Measurements from ENCODE around the gene CNTFR. TPM values are rescaled to one million over a fixed set of nuclear protein-coding genes. Genes with fewer than 3 reads are reported as not detected.
A peak's percentile ranks its signal among the peaks of the same experiment; 100 is the strongest.

The CNTFR gene
- total RNA-seq, 4 donors from 2014 or later: 0.47 to 11.6 (median 1.6) TPM

DNA sequence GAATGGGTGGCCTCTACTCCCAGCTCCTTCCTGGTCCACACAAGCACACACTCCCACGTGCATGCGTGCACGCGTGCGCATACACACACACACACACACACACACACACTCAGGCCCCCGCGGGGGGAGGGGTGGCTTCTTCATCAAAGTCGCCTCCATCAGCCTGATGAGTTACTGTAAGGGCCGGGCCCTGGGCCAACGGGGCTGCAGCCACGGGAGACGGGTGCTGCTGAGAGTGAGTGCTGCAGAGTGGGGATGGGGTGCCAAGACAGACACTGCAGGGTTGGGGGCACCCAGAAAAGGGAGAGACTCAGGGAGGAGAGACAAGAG is 18.1 kb downstream of the CNTFR start:
- H3K36me3 ChIP-seq: no peaks in the 10 kb centered on the region
- WGBS, 2 donors (ENCODE audit: low coverage in 1 of 2): no CpG with 5 or more reads among the region's 12 CpGs
- no peak for TF ChIP-seq POLR2AphosphoS5 (IDR thresholded peaks at IDR 0.05)
- TF ChIP-seq POLR2A (IDR thresholded peaks at IDR 0.05): no peak
- ATAC-seq: no peak
- peaks cover 45% of the 10 kb centered on the region for H3K27me3 ChIP-seq
- no peak overlapping the region for H3K27ac ChIP-seq
- H3K4me1 ChIP-seq: peaks cover 0 to 21% (median 0%) of the 10 kb centered on the region in 3 donors
- no peak overlapping the region for H3K4me3 ChIP-seq
- H3K9me3 ChIP-seq: no peaks in the 10 kb centered on the region

DNA sequence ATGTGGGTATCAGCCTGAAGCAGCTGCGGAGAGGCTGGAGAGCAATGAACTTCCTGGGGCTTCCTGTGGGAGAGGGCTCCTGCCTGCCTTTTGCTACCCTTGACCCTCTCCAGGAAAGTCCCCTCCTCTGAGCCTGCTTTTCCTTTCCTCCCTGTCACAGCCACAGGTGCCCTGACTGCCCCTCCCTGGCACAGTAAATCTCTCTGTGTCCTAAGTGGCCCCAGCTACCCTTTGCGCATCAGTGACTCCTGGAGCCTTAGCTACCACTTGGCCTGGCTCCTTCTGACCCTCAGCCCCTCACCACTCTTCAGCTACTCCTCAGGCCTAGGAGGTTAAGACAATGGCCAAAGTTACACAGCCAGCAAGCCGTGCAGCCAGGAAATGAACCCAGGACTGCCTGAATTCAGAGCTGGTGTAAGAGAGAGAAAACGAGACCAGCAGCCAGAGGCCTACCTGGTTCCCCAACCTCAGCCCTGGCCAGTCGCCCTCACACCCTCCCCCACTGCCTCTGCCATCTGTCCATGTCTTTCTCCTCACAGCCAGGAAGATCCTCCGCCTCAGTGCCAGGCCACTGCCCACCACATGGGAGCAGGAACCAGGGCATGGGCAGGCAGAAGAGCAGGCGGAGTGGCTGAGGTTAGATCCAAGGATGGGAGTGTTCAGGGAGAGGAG is 18.6 kb downstream of the CNTFR start:
- 70% methylated on average over 3 of the region's 7 CpGs; no CpG with 5 or more reads in 1 of the 2 donors for WGBS, 2 donors (ENCODE audit: low coverage in 1 of 2)
- Histone ChIP-seq H3K9me3 (no peaks in the 10 kb centered on the region), H3K27me3 (peaks cover 45% of the 10 kb centered on the region), H3K27ac (peak overlapping the region in 1 of 4 donors; percentile 8), H3K4me3 (no peak overlapping the region), H3K4me1 (peaks cover 0 to 21% (median 0%) of the 10 kb centered on the region in 3 donors), H3K36me3 (no peaks in the 10 kb centered on the region)
- TF ChIP-seq, protein P1, sequence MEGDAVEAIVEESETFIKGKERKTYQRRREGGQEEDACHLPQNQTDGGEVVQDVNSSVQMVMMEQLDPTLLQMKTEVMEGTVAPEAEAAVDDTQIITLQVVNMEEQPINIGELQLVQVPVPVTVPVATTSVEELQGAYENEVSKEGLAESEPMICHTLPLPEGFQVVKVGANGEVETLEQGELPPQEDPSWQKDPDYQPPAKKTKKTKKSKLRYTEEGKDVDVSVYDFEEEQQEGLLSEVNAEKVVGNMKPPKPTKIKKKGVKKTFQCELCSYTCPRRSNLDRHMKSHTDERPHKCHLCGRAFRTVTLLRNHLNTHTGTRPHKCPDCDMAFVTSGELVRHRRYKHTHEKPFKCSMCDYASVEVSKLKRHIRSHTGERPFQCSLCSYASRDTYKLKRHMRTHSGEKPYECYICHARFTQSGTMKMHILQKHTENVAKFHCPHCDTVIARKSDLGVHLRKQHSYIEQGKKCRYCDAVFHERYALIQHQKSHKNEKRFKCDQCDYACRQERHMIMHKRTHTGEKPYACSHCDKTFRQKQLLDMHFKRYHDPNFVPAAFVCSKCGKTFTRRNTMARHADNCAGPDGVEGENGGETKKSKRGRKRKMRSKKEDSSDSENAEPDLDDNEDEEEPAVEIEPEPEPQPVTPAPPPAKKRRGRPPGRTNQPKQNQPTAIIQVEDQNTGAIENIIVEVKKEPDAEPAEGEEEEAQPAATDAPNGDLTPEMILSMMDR (IDR thresholded peaks at IDR 0.05): no peak
- TF ChIP-seq EP300 (IDR thresholded peaks at IDR 0.05) (no peak), POLR2AphosphoS5 (IDR thresholded peaks at IDR 0.05) (no peak), POLR2A (IDR thresholded peaks at IDR 0.05) (no peak)
- ATAC-seq: no peak

DNA sequence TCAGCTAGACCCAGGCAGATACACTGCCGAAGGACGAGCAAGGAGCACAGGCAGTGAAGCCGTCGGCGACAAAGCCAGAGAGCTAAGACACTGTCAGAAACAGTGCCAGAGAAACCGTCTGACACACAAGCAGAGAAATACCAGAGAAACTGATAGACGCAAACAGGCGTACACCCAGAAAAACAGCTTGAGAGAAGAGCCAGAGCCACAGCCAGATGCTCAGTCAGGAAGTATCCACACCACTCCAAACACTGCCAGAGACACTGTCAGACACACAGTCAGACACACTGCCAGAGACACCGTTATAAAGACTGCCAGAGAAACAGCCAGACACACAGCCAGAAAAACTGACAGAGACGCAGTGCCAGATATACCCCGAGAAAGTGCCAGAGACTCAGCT is 19.1 kb downstream of the CNTFR start:
- Histone ChIP-seq H3K36me3 (no peaks in the 10 kb centered on the region), H3K4me3 (no peak overlapping the region), H3K4me1 (peaks cover 0 to 21% (median 0%) of the 10 kb centered on the region in 3 donors), H3K27me3 (peaks cover 45% of the 10 kb centered on the region), H3K27ac (peak overlapping the region in 1 of 4 donors; percentile 8), H3K9me3 (no peaks in the 10 kb centered on the region)
- TF ChIP-seq POLR2AphosphoS5 (IDR thresholded peaks at IDR 0.05) (no peak), EP300 (IDR thresholded peaks at IDR 0.05) (no peak), POLR2A (IDR thresholded peaks at IDR 0.05) (no peak)
- TF ChIP-seq, protein P1 (IDR thresholded peaks at IDR 0.05): no peak
- 36 to 42% methylated on average over 8 to 11 of the region's 11 CpGs for WGBS, 2 donors (ENCODE audit: low coverage in 1 of 2)
- no peak for ATAC-seq

DNA sequence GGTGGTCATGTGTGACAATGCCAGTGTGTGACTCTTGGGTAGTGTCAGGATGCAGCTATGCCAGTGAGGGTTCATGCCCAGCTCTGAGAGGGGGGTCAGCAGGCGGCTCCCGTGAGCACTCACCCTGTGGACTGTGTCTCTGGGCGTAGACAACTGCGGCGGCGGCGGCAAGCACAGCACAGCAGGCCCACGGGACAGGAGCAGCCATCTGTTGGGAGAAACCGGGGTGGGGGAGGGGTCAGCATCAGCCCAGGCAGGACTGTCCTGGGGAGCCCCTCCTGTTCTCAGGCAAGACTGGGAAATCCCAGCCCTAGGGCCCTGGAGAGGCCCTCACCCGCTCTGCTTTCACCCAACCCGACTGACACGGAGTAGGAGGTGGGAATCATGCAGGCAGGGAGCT is 20.8 kb downstream of the CNTFR start:
- Histone ChIP-seq H3K4me1 (peaks cover 0 to 21% (median 0%) of the 10 kb centered on the region in 3 donors), H3K9me3 (no peaks in the 10 kb centered on the region), H3K27me3 (peaks cover 43% of the 10 kb centered on the region), H3K27ac (no peak overlapping the region), H3K36me3 (no peaks in the 10 kb centered on the region), H3K4me3 (no peak overlapping the region)
- no peak for TF ChIP-seq EP300 (IDR thresholded peaks at IDR 0.05)
- no peak for TF ChIP-seq POLR2AphosphoS5 (IDR thresholded peaks at IDR 0.05)
- TF ChIP-seq, protein P1 (IDR thresholded peaks at IDR 0.05): no peak
- TF ChIP-seq POLR2A (IDR thresholded peaks at IDR 0.05): no peak
- WGBS, 2 donors (ENCODE audit: low coverage in 1 of 2): no CpG with 5 or more reads among the region's 12 CpGs
- ATAC-seq: no peak

DNA sequence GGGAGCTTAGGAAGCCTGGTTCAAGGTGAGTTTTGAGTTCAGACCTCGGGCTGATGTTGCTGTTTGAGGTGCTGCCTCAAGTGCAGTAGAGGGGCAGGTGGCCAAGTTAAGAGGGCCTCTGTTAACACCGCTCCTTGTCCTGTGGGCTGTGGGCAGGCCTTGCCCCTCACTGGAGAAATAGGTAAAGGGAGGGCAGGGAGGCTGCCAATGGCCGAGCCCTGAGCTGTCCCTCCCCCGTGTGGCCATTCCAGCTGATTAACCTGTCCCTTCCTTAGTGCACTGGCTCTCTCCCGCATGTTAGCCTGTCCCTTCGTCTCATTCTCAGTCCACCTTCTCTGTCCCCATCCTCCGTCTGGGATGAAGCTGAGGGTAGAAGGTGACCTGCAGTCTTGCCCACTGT is 21.4 kb downstream of the CNTFR start:
- Histone ChIP-seq H3K4me3 (no peak overlapping the region), H3K27ac (no peak overlapping the region), H3K27me3 (peaks cover 49% of the 10 kb centered on the region), H3K9me3 (no peaks in the 10 kb centered on the region), H3K4me1 (peaks cover 0 to 21% (median 0%) of the 10 kb centered on the region in 3 donors), H3K36me3 (no peaks in the 10 kb centered on the region)
- ATAC-seq: no peak
- 93 to 100% methylated on average over 1 to 5 of the region's 7 CpGs for WGBS, 2 donors (ENCODE audit: low coverage in 1 of 2)
- TF ChIP-seq POLR2A (IDR thresholded peaks at IDR 0.05): no peak

DNA sequence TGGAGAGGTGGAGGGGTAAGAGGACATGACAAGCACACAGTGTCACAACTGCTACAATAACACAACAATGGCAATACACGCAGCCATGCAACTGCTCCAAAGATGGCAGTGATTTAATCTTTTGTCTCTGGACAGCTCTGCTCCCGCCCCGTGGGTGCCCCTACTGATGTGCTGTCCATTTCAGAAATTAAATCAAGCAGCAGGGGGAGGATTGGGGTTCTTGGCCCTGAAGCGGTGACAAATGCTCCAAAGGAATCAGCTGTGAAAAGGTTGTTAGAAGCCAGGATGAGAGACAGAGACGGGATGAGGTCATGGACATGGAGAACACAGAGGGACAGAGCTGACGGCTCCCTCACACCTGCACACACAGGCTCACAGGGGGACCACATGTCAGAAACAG is 22.6 kb downstream of the CNTFR start:
- no peak for ATAC-seq
- no peaks in the 10 kb centered on the region for H3K36me3 ChIP-seq
- no peak overlapping the region for H3K27ac ChIP-seq
- peaks cover 0 to 2% (median 0%) of the 10 kb centered on the region in 3 donors for H3K9me3 ChIP-seq
- no peak overlapping the region for H3K4me3 ChIP-seq
- peaks cover 54% of the 10 kb centered on the region for H3K27me3 ChIP-seq
- 83 to 88% methylated on average over 1 to 4 of the region's 6 CpGs for WGBS, 2 donors (ENCODE audit: low coverage in 1 of 2)
- no peak for TF ChIP-seq POLR2A (IDR thresholded peaks at IDR 0.05)
- TF ChIP-seq EP300 (IDR thresholded peaks at IDR 0.05): no peak
- TF ChIP-seq, protein P1 (IDR thresholded peaks at IDR 0.05): no peak
- TF ChIP-seq POLR2AphosphoS5 (IDR thresholded peaks at IDR 0.05): no peak
- H3K4me1 ChIP-seq: peaks cover 0 to 21% (median 0%) of the 10 kb centered on the region in 3 donors
